MM.1S (cell line): ENCODE data around the gene GOLGA3.

Source experiments
- EZH2 ChIP-seq: fragments of 300-600 bp; sonication (generic); optimal IDR thresholded peaks from 2 replicates; pipeline ENCODE3; 2017; ENCODE audit warnings: low read depth, mild to moderate bottlenecking, antibody characterized with exemption, low read length, mixed read lengths
- EZH2phosphoT487 ChIP-seq: fragments of 300-600 bp; sonication (generic); IDR thresholded peaks from 2 replicates; pipeline ENCODE4 v1.6.1; 2018; ENCODE audit warnings: antibody characterized with exemption, low read length
- TF ChIP-seq, protein P1 (sequence below): fragments of 300-600 bp; sonication (generic); IDR thresholded peaks from 2 replicates; pipeline ENCODE4 v1.5.1; 2016; ENCODE audit warnings: antibody characterized with exemption, low read length, mixed read lengths

DNA sequence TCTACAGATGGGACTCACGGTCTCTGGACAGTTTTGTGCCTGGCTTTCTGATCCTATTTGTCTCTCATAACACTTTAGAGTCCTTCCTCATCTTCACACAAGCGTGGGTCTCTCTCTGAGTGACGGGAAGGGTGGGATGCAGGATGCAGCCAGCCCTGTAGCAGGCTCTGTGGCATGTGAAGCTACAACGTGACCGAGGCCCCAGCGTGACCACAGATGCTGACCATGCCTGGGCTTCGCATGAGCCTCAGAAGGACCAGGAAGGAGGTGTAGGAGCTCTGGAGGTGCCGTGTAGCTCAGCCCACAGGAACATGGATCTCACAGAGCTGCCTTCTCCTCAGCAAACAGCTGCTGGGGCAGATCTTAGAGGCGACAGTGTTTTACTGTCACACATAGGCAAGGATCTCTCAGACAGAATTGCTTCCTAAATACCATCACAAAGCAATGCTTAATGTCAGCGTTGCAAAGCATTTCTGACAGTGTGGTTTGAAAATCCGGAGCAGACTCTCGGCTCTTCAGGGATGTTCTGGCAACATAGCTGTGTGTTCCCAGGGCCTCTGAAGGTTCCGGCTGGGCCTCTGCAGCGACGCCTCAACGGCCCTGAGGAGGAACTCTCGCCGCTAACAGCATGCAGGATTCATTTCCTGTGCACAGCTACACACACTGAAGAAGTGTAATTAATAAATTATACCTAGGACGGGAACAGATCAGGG is 88.9 kb downstream of the GOLGA3 start:
- TF ChIP-seq, protein P1, sequence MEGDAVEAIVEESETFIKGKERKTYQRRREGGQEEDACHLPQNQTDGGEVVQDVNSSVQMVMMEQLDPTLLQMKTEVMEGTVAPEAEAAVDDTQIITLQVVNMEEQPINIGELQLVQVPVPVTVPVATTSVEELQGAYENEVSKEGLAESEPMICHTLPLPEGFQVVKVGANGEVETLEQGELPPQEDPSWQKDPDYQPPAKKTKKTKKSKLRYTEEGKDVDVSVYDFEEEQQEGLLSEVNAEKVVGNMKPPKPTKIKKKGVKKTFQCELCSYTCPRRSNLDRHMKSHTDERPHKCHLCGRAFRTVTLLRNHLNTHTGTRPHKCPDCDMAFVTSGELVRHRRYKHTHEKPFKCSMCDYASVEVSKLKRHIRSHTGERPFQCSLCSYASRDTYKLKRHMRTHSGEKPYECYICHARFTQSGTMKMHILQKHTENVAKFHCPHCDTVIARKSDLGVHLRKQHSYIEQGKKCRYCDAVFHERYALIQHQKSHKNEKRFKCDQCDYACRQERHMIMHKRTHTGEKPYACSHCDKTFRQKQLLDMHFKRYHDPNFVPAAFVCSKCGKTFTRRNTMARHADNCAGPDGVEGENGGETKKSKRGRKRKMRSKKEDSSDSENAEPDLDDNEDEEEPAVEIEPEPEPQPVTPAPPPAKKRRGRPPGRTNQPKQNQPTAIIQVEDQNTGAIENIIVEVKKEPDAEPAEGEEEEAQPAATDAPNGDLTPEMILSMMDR = no peak
- TF ChIP-seq EZH2 (no peak), EZH2phosphoT487 (no peak)
